Activated CD4-positive, alpha-beta T cell treated with anti-CD3 and anti-CD28 coated beads, Interleukin-10, Interleukin-2, amounts not matched to agents 100 ng/mL and 50 ng/mL, durations not matched to agents 16 hours and 8 hours (primary cell): ENCODE data around the gene PRPF18.
"Not testable (repeated sequence)": the region's sequence is repeated elsewhere in the genome, so short reads cannot be mapped to it uniquely, and the experiment has no call there.

Source experiments
- DNase-seq: peaks from one replicate; pipeline ENCODE4 v3.0.0-alpha.2; 2020

PRPF18 gene, protein sequence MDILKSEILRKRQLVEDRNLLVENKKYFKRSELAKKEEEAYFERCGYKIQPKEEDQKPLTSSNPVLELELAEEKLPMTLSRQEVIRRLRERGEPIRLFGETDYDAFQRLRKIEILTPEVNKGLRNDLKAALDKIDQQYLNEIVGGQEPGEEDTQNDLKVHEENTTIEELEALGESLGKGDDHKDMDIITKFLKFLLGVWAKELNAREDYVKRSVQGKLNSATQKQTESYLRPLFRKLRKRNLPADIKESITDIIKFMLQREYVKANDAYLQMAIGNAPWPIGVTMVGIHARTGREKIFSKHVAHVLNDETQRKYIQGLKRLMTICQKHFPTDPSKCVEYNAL

DNA sequence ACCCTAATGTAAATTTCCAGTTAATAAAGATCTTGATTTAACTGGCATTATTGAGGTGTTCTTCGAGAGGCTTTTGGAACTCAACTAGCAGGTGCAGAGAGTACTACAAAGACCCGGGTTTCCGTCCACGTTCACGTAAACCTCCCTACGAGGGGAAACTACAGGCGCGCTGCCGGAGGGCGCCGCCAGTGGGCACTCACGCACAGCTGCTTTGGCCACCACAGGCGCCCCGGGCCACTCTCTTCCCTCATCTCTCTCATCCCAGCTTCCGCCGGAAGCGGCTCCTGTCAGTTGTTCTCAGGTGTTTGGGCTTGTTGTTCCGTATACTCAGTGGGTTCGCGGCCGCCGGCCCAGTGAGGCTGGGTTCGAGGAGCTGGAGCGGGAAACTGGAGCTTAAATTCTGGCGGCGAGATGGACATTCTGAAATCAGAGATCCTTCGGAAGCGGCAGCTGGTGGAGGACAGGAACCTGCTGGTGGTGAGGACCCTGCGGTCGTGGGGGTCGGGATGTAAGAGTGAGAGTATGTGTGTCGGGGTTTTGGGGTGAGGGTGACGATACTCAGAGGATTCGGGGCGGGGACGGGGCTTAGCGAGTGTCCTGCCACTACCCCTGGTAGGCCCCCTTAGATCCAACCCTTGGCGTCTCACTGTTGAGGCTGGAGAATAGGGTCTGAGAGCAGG, at the start of gene PRPF18:
Gene PRPF18 (plus strand): TSS at position 290 of the 680 bp plus-strand sequence. CDS start 122 bp downstream, at position 412.
- DNase-seq = peak; percentile 95

DNA sequence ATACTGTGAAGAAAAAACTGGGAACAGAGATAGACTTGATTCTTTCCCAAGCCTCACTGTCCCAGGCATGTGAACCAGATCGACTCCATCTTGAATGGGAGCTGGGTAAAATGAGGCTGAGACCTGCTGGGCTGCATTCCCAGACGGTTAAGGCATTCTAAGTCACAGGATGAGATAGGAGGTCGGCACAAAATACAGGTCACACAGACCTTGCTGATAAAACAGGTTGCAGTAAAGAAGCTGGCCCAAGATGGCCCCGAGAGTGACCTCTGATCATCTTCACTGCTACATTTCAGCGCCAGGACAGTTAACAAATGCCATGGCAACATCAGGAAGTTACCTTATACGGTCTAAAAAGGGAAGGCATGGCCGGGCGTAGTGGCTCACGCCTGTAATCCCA, 48.8 kb upstream of the PRPF18 start:
- not testable (repeated sequence) for DNase-seq

DNA sequence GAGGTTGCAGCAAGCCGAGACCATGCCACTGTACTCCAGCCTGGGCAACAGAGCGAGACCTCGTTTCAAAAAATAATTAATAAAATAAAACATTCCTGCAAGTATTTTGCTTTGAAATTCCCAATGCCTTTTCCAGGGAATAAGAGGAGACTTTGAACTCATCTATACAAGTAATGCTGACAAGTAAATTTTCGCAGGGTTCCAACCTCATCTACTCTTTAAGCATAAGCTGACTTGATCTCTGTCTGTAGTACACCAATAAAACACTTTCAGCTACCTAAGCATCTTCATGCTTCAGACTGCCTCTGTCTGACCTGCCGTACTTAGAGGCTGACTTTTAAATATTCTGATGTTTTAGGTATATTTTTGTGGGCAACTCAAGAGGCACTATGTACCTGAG, 44.2 kb upstream of the PRPF18 start:
- no peak for DNase-seq

DNA sequence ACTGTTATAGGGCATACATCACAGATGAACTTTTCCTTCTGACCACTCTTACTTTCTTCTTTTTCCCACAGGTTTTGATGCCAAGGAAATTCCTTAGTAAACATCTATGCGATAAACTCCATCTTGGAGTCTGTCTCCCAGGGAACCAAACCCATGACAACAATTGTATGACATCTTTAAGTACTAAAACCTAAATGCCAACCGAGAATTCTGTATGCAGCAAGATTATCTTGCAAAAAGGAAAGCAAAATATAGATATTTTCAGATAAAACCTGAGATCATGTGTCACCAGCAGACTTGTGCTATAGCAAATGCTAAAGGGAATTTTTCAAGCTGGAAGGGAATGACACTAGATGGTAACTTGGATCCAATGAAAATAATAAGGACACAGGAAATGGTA, 36.0 kb upstream of the PRPF18 start:
- DNase-seq = no peak

DNA sequence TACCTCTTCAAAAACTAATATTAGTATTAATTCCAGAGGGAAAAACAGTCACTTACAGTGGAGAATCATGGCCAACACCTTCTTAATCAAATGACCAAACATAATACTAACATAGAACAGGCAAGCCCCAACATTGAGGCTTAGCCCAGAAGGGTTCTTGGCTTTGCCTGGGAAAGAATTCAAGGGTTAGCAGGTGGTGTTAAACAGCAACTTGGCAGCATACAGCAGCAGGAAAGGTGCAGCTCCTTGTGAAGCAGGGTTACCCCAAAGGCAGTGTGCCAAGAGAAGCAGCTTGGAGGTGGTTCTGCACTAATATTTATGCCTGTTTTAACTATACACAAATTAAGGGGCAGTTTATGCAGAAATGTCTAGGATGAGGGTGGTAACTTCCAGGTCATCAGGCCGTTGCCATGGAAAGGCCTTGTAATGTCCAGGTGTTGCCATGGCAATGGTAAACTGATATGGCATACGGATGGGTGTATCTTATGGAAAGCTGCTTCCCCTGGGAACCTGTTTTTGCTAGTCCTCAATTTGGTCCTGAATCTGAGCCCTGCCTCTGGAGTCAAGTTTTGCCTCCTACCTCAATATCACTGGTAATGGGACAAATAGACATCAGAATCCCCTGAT, 30.8 kb upstream of the PRPF18 start:
- no peak for DNase-seq

DNA sequence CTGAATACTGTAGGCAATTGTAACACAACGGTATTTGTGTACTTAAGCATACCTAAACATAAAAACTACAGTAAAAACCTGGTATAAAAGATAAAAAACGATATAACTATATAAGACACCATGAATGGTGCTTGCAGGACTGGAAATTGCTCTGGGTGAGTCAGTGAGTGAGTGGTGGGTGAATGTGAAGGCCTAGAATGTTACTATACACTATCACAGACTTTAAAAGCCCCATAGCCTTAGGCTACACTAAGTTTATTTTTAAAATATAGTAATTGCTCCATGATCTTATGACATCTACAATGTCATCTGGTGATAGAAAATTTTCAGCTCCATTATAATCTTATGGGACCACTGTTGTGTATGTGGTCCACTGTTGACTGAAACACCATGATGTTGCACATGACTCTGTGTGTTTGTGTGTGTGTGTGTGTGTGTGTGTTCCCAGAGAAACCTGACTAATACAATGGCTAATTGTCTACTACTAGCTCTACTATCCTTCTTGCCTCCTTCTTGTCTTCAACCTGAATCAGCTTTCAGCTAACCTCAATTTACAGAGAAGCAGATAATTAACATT, 27.6 kb upstream of the PRPF18 start:
- DNase-seq = no peak

DNA sequence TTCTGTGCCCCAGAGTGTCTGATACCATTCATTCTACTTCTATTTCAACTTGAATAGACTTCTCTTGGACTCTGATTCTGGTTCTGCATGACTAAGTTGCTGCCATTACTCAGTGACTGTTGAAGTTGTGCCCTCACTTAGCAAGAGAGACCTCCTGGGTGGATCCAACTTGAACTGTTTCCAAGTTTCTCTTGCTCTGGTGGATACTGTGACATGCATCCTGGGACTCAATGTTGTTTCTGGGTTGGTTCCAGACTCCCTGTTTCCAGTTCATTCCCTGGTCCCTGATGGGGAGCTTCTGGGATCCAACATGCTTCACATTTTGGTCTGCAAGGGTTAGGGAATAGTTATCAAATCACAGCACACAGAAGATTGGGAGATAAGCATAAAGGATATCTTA, 26.2 kb upstream of the PRPF18 start:
- DNase-seq = no peak

DNA sequence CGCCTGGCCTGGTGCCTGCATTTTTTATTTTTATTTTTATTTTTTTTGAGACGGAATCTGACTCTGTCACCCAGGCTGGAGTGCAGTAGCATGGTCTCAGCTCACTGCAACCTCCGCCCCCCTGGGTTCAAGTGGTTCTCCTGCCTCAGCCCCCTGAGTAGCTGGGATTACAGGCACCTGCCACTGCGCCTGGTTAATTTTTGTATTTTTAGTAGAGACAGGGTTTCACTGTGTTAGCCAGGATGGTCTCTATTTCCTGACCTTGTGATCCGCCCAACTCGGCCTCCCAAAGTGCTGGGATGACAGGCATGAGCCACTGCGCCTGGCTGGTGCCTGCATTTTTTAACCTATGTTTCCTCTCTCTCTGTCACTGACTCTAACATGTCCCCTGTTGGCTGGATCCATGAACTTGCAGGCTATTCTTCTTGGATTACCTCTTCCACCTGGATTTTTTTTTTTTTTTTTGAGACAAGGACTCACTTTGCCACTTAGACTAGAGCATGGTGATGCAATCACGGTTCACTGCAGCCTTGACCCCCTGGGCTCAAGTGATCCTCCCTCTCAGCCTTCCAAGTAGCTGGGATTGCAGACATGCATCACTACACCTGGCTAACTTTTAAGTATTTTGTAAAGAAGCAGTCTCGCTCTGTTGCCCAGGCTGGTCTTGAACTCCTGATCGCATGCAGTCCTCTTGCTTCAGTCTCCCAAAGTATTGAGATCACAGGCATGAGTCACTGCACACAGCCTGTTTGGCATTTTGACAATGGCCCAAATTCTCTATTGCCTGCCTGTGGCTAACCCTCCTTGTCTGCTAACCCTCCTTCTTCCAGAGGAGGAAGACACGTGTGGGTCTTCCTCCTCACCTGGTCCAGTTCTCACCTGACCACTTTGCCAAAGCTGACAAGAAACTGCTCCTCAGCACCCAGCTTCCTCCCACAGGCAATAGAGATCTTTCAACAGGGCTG, 23.0 kb upstream of the PRPF18 start:
- no peak for DNase-seq

DNA sequence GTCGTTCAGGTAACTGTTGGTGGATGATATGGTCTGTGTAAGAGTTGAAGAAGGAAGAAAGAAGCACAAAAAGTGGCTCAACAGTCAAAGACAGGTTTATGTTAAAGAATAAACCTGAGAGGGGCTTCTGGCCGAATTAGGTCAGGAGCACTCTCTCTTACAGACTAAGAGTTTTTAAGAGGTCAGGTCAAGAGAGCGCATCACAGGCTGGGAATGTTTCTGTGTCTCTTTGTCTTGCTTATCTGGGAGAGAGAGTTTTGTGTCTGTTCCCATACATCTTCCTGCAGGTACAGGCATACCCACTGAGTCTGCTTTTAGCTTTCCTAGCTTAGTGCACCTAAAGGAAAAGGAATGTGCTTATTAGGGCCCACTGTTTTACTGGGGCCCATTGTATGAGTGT, 22.2 kb upstream of the PRPF18 start:
- DNase-seq = no peak

DNA sequence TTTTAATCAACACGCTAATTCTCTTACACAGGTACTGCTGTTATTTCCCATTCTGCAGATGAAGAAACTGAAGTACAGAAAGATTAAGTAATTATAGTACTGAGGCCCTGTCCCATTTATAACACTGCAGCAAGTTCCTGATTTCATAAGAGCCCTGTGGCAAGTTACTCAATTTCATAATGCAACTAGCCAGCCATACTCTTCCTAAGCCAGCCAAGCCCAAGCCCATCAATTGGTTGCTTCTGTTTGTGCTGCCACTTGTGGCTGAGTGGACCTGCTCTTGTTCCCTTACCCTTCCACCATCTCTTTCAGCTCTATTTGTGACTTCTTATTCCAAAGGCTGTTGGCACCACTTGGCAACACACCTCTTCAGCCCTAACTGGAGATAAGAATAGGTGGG, 19.7 kb upstream of the PRPF18 start:
- no peak for DNase-seq

DNA sequence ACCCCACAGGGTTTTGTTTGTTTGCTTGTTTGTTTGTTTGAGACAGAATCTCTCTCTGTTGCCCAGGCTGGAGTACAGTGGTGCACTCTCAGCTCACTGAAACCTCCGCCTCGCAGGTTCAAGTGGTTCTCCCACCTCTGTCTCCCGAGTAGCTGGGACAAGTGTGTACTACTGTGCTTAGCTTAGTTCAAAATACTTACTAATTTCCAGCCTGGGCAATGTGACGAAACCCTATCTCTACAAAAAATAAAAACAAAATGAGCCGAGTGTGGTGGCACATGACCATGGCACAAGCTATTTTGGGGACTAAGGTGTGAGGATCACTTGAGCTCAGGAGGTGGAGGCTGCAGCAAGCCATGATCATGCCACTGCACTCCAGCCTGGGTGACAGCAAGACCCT, 15.2 kb upstream of the PRPF18 start:
- no peak for DNase-seq

DNA sequence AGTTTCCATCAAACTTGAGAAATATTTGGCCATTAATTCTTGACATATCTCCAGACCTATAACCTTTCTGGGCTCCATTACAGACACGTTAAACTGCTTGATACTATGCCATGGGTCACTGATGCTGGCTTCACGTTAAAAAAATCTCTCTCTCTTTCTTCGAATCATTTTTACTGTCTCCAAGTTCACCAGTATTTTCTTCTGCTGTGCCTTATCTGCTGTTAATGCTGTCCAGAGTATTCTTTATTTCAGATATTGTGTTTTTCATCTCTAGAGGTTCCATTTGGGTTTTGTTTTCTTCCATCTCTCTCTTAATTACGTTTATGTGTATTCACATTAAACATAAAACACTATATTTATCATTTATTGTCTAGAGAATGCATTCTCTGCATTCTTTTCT, 12.8 kb upstream of the PRPF18 start:
- DNase-seq = no peak

DNA sequence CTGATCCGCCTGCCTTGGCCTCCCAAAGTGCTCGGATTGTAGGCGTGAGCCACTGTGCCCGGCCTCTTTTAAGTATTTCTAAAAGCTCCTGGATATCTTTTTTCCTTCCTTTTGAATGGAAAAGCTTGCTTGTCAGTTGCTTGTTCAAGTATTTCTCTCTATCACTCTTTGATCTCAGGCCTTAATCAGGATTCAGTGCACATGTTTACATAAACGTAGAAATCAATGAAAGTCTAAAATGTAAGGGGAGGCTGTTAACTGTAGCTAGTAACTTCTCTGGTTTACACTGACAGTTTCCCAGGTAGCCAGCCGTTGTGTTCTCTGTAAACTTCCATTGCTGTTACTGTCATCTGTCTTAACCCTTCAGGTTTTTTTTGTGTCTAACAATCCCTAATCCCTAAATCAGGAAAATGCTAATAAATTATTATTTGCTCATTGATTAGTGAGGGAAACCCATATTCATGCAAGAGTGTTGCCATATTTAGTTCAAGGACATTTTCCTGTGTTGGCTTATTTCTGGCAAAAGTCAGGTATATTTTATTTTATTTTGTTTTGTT, 1.5 kb upstream of the PRPF18 start:
- no peak for DNase-seq

DNA sequence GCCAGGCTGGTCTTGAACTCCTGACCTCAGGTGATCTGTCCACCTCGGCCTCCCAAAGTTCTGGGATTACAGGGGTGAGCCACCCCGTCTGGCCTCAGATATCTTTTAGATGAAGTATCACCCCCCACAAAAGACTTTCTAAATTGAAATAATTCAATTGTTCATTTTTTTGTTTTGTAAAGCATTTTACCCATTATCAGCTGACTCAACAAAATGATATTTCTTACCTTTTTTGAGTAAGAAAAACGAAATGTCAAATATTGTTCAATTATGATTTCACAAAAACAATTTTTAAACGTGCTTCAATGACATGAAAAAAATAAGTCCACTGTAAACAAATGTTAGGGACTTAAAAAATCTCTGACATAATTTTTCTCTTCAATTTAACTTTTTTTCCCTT, 822 bp upstream of the PRPF18 start:
- DNase-seq = no peak

DNA sequence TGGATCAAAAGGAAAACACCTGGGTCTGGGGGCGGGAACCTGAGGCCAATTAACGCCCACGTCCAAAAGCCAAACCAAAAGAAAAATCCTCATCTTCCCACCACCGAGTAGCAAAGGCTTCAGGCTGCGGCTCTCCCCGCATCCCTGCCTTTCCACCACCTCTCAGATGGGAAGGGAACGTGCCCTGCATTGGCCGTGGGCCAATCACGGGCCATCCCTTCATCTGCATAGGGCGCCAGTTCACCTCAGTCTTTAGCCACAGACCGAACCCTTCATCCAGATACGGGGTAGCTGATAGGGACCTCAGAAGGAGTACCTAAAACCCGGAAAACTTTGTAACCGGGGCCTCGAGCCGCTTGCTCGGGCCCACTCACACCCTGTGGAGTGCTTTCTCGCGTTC, 626 bp downstream of the PRPF18 start:
- no peak for DNase-seq

DNA sequence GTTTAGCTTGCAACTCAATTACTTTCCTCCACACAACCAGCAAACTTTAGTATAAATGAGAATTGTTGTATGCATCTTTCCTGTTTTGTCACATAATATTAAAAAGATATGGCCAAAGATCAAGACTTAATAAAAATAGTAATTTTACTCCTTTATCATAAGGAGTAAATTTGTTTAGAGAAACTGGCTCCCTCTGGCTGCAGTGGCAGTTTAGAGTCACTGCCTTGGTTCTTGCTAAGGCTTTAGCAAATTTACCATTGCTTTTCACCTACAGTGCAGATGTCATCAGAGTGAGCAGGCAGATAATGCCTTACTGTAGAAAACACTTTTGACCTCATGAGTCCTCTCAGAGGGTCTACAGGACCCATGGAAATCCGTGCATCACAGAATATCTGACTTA, 2.6 kb downstream of the PRPF18 start:
- no peak for DNase-seq

DNA sequence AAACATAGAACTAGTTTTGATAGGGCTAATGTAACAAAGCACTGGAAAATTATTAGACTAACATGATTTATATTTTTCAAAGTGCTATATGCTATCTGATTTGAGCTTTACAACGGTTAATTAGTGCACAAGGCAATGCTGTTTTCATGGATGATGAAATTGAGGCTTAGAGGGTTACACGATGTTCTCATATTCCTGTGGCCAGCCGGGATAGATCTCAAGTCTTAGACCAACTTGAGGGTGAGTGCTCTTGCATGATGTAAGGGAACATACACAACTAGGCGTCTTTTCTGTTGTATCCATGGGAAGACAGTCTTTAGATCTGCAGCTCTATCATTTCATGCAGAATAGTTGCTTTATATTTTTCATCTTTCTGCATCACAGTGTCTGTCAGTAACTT, 4.1 kb downstream of the PRPF18 start:
- no peak for DNase-seq

DNA sequence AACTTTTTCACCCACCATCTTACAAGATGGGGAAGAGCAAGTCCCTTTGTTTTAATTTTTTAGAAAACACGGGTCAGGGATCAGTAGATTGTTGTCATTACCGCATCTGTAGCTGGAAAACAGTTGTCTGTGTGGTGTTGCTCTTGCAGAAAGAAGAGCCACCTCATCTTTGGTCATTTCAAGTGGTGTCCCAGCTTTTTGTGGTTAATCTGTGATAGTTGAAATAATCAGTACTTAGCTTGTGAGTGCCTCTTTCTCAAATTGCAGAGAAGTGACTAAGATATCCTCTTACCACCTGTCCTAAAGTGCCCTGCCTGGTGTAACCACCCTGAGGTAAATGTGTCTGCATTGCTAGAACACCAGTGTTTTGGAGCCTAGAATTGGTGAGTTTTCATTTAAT, 5.5 kb downstream of the PRPF18 start:
- DNase-seq = no peak

DNA sequence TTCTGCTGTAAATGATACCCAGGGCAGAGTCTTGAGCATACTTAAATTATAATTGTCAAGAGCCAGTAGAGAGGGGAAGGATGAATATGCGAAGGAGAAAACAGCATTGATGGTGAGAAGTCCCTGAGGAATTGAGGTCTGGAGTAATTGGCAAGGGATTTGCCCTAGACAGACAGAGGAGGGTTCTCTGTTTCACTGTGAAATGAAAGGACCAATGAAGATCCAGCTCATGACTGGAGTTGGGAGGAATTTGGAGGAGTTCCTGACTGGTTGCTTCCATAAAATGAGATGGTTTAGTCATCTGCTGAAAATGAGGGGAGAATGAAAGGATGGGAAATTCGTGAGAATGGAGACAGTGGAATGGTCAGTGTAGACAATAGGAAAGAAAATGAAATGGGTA, 6.8 kb downstream of the PRPF18 start:
- no peak for DNase-seq

DNA sequence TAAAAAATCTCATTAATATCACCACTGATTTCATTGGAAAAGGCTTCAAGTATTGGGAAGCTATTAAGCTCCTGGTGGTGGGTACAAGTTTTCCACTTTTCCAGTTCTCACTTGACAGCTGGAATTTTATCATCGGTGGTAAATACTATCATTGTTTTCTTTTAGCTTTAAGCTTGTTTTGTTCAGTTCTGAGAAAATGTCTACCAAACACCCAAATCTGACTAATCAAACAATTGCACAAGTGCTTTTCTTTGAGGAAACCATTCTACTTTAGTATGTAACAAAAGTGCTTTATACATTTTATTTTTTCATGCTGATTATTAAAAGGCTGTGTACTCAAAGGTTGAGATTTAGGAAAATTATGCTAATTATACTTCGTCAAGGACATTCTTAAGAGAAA, 7.9 kb downstream of the PRPF18 start:
- DNase-seq = no peak

DNA sequence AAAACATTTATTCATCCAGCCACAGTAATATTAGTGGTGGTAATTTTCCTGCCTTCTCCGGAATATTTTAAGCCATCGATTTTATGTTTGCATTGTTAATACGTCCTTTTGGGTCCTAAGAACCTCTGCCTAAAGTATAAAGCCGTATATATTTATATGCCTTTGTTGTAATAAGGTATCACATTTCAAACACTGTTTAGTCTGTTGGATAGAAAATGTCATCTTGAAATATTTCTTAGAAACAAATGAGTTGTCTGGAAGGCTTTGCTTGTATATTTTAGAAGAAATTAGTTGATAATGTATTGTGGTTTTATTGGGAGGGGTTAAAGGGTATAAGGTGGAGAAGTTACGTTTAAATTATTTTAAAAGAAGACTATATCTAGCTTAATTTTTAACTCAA, 11.1 kb downstream of the PRPF18 start:
- DNase-seq = no peak

DNA sequence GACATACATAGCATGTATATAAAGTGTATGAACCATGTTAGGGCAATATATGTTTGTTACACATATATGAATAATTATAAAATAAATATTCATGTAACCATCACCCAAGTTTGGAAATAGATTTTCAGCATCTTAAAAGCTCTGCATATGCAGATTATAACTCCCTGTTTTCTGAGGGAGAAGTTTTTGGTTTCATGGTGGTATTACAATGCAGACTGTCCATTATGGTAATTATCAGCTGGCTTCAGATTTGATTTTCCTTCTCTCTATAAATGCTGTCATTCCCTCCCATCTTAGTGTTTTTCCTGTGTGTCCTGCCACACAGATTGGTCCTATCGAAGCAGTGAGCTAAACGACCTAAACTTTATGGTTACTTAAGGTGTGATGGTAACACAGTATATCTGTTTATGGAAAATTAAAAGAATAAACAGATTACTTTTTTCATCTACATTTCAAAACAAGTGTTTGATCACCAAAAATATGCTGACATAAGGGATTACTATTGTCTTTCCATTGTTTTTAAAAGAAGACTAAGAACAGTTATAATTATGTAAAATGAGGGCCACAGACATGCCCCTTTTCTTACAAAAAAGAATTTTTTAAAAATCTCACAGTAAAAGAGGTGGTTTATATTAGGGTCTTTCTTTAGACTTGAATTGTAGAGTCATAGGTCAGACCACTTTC, 17.7 kb downstream of the PRPF18 start:
- DNase-seq = no peak
